Limb (tissue), 2 donors: ENCODE results near the gene NELFE.
"Not testable (repeated sequence)": the region's sequence is repeated elsewhere in the genome, so short reads cannot be mapped to it uniquely, and the experiment has no call there.

Experiments used
- DNase-seq, 2 donors: peaks; one replicate each; pipeline ENCODE4 v3.0.0-alpha.2; 2016; ENCODE audit errors: extremely low spot score in 2 of 2

The NELFE gene

DNA sequence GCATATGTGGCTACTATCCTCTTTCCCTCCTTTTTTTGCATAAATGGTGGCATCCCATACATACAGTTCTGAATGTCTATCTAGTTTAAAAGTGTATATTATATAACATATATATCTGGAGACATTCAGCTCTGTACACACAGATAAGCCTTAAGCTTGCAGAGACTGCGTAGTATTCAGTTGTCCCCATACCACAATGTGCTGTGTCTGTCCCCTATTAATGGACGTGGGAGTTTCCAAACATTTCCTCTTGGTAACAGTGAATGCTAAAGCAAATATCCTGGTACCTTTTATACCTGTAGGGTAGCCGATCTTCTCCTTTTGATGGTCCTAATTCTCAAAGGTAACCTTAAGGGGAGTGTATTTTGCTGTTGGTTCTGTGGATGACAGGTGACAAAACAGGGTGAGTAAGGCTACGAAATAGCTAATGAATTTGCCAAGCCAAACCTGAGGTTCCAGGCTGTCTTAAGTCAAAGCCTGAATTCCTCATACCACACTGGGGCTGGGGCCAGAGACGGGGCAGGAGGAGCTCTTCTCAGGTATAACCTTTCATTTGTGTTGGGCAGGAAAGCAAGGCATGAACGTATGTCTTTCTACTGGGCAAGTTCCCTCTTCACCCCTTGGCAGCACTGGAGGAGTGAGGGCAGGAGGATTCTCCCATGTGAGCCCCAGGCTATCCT, 39.0 kb downstream of the NELFE start:
- DNase-seq = no peak

DNA sequence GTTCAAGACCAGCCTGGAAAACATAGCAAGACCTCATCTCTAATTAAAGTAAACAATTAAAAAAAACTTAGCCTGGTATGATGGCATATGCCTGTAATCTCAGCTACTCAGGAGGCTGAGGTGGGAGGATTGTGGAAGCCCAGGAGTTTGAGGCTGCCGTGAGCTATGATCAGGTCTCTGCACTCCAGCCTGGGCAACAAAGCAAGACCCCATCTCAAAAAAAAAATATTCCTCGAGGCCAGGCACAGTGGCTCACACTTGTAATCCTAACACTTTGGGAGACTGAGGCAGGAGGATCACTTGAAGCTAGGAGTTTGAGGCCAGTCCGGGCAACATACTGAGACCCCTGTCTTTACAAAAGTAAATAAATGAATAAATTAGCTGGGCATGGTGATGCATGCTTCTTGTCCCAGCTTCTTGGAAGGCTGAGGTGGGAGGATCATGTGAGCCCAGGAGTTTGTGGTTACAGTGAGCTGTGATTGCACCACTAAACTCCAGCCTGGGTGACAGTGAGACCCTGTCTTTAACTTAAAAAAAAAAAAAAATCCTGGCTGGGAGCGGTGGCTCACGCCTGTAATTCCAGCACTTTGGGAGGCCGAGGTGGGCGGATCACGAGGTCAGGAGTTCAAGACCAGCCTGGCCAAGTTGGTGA, 40.6 kb downstream of the NELFE start:
- no peak for DNase-seq

DNA sequence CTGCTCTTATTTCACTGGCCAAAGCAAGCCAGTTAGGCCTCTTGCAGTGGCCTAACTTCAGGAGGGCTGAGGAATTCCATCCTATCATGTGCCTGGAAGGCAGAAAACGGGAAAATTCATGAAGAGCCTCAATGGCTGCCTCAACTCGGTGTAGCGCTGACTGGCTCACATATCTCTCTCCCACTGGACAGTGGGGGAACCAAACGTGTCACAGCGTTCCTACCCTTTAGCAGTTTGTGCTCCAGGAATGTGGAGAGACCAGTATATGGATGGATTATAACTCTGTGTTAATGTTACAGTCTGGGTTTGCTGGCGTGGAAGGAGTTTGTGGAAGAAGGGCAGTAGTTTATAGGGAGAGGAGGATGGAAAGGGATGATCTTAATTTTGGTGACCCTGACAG, 43.0 kb downstream of the NELFE start:
- DNase-seq = no peak

DNA sequence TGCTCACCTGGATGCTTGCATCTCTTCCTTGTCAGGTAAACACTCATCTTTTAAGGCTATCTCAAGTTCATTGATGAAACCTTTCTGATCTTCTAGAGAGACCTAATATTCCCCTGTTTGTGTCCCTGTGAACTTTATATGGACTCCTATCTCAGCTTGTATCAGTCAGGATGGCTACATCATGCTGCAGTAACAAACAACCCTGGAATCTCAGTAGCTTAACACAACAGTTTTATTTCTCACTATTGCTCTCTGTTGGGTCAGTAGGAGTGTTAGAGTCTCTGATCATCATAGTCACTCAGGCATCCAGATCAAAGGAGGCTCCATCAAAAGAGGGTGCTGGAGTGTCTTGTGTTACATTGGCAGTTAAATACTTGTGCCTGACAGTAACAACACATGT, 43.4 kb downstream of the NELFE start:
- DNase-seq = no peak

DNA sequence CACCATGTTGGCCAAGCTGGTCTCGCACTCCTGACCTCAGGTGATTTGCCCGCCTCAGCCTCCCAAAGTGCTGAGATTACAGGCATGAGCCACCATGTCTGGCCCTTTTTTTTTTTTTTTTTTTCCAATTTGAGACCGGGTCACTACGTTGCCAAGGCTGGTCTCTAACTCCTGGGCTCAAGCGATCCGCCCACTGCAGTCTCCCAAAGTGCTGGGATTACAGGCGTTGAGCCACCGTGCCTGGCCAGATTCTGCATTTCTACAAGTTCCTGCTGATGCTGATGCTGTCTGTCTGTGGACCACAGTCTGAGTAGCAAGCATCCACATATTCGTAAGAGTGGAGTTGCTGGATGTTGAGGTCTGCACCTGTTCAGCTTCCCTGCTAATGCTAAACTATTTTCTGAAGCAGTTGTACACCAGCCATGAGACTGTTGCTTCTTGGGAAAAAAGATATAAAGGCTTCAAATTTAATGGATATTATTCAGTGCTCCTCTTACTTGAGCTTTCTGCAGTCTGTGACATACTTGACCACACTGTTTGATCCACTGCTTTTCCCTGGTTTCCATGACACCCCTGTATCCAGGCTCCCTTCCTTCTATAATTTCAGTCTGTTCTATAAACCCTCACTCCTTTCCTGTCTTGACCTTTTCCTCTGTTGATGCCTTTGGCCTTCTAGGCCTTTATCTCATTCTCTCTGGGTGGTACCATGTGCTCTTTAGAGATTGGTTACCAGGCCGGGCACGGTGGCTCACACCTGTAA, 46.8 kb downstream of the NELFE start:
- no peak for DNase-seq

DNA sequence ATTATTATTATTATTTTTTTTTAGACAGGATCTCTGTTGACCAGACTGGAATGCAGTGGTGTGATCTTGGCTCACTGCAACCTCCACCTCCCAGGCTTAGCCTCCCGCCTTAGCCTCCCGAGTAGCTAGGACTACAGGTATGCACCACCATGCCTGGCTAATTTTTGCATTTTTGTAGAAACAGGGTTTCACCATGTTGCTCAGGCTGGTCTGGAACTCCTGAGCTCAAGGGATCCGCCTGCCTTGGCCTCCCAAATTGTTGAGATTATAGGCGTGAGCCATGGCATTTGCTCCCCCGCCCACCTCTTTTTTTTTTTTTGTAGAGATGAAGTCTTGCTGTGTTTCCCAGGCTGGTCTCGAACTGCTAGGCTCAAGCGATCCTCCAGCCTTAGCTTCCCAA, 49.5 kb downstream of the NELFE start:
- DNase-seq = not testable (repeated sequence)

DNA sequence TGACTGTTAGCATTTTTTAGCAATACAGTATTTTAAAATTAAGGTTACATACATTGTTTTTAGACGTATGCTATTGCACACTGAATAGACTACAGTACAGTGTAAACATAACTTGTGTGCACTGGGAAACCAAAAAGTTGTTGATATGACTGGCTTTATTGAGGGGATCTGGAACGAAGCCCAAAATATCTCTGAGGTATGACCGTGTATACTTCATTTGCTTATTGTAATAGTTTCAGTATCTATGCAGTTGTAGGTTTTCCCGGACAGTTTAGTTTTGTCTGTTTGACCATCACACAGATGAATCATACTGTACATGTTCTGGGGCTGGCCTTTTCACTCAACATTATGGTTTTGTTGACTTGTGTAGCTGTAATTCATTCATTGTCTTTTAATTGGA, 50.0 kb downstream of the NELFE start:
- no peak for DNase-seq

DNA sequence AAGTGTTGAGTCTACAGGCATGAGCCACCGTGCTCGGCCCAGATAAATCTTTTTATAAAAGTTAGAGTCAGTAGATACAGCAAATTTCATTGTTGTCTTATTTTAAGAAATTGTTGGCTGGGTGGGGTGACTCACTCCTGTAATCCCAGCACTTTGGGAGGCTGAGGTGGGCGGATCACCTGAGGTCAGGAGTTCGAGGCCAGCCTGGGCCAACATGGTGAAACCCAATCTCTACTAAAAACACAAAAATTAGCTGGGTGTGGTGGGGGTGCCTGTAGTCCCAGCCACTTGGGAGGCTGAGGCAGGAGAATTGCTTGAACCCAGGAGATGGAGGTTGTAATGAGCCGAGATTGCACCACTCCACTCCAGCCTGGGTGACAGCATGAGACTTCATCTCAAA, 50.5 kb downstream of the NELFE start:
- DNase-seq = not testable (repeated sequence)

DNA sequence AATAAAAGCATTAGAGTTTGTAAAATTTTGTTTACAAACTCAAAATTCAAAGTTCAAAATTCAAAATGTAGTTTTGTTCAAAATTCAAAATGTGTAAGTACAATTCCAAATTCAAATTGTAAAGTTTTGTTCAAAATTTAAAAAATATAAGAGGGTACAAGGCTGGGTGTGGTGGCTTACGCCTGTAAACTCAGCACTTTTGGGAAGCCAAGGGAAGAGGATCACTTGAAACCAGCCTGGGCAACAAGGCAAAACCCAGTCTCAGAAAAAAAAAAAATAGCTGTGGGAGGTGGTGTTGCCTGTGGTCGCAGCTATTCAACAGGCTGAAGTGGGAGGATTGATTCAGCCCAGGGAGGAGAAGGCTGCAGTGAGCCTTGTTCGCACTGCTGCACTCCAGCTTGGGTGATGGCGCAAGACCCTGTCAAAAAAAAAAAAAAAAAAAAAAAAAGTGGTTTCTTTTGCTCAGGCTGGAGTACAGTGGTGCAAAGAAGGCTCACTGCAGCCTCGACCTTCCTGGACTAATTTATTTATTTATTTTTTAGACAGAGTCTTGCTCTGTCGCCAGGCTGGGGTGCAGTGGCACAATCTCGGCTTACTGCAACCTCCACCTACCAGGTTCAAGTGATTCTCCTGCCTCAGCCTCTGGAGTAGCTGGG, 51.5 kb downstream of the NELFE start:
- DNase-seq = no peak

DNA sequence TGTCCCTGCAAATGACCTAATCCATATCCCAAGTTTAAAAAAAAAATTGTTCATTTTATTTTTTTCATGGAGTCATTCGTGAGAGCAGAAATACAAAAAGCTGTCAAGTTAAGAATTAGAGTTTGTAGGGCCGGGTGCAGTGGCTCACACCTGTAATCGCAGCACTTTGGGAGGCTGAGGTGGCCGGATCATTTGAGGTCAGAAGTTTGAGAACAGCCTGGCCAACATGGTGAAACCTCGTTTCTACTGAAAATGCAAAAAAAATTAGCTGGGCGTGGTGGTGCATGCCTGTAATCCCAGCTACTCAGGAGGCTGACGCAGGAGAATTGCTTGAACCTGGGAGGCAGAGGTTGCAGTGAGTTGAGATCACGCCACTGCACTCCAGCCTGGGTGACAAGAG, 52.0 kb downstream of the NELFE start:
- DNase-seq = not testable (repeated sequence)

DNA sequence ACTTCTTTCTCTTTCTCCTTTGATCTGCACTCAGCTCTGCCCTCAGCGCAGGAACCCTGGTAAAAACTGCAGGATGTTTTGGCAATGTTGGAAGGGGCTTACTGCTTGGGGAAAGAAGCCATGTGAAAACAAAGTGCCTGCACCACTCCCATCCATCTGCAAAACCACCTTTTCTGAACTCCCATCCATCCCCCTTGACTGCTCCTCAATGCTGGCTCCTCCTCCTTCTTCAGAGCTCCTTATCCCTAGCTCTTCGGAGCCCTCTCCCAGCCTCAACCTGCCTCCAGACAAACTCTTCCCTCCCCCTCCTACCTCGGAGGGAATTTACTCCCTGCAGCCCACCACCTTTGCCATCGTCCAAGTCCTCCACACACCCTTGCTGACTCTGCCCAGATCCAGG, 52.6 kb downstream of the NELFE start:
- DNase-seq = no peak

DNA sequence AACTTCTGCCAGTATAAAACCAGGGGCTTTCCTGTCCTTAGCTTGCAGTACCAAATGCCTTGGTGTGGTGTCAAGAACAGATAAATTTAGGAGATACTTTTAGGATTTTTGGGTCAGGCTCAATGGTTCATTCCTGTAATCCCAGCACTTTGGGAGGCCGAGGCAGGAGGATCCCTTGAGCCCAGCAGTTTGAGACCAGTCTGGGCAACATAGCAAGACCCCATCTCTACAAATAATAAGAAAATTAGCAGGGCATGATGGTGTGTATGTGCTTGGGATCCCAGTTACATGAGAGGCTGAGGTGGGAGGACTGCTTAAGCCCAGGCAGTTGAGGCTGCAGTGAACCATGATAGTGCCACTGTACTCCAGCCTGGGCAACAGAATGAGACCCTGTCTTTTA, 53.7 kb downstream of the NELFE start:
- DNase-seq = no peak

DNA sequence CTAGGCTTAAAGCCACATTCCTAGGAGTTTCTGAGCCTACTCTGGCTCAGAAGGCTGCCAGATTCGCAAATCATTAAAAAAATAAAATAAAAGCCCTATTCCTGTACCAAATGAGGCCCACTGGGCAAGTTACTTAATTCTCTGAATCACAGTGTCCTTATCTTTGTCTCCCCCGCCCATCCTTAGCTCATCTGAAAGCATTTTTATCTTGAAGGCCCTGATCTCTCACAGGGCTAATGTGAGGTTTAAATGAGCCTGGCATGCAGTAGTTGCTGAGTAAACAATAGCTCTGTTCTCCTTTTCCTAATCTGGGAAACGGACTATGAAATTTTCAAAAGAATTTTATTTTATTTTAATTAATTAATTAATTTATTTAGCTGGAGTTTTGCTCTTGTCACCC, 54.8 kb downstream of the NELFE start:
- no peak for DNase-seq
